ENCODE results near the gene WASF2.
"Not testable (repeated sequence)": the region's sequence is repeated elsewhere in the genome, so short reads cannot be mapped to it uniquely, and the experiment has no call there.

WASF2 gene

GRCh38 chr1:27489973-27490741 lies at the start of gene WASF2:
WASF2 (minus strand) TSS chr1:27490167; CDS start chr1:27428890, 61,277 bp downstream.
- FAIRE-seq: peak; percentile 96

- FAIRE-seq: no peak
Observed at GRCh38 chr1:27538793-27539192, 48.8 kb upstream of the WASF2 start.

GRCh38 chr1:27538305-27538676 lies 48.3 kb upstream of the WASF2 start:
- not testable (repeated sequence) for FAIRE-seq

DNA sequence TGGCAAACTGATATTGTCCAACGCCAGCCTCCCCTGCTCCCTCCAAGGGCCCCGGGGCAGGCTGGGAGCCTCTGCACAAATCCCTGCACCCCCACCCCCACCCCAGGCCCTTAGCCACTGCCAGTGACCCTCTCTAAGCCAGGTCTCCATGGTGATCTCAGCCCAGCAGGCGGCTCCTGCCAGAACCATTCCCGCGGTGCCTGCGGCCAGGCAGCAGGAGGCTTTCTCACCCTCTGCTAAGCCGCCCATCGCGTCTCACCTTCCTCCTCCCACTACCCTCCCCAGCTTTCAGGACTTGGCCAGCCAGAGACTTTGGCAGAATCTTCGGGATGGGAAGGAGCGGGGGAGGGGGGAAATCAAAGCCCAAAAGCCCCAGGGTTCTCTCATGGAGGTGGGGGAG lies 46.8 kb upstream of the WASF2 start:
- FAIRE-seq: no peak

DNA sequence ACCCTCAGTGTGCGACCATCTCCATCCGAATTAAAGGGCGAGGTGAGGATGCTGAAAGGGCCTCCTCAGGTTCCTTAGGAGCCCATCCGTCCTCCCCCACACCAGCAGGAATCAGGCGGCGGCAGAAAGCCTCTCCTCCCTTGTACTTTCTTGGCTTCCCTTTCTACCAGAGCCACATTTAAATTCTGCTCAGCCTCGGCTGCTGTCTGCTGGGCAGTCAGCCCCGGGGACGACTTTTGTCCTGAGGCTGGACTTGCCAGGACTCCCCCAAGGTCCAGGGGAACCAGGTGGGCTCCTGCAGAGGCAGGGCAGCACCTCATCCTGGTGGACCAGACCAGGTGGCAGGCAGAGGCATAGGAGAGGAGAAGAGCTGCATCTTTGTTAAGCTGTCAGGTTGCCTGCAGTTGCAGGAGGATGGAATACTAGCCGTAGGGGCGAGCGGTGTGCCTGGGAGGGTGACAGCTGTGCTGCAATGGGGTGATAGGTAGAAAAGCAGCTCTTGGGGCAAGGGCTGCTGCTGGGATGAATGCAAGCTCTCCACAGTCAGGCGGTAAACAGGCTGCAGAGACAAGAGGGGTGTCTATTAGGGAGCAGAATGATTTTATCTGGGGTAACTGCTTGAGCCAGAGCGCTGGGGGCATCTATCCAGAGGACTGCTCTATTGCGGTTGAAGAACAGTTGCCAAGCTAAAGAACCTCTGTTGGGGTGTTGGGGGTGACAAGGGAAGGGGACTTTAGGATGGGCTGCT lies 46.2 kb upstream of the WASF2 start:
- no peak for FAIRE-seq

GRCh38 chr1:27535386-27535785 lies 45.4 kb upstream of the WASF2 start:
- FAIRE-seq: no peak

DNA sequence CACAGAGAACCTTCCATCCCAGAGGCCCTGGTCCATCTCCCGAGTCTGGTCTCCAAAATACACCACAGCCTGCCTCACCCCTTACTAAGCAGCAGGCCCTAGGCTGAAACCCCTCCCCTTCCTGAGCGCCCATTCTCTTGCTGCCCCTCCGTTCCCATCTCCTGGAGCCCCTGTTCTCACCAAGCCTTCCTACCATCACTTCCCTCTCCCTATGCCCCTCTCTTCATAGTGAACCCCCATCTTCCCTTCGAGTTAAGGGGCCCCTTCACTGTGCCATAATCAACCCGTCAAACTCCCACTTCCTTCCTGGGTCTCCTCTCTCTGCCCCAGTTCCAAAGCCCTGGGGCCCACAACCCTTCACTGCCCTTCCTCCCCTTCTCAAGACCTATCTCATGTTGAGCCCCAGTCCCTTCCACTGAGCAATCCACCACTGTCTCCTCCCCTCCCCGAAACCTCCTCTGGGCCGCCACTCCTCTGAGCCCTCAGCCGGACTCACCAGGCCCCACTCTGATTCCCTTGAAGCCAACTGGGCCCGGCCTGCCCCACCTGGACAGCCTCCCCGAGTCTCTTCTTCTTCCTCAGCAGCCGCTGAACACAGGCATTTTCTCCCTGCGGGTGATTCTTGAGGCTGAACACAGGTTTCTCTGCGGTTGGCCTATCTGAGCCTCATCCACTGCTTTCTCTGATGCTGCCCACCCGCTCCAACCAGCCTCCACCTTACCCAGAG lies 42.2 kb upstream of the WASF2 start:
- no peak for FAIRE-seq

- no peak for FAIRE-seq
Observed at GRCh38 chr1:27530192-27530591, 40.2 kb upstream of the WASF2 start.

- FAIRE-seq: no peak
Observed at GRCh38 chr1:27529704-27530018, 39.7 kb upstream of the WASF2 start.

DNA sequence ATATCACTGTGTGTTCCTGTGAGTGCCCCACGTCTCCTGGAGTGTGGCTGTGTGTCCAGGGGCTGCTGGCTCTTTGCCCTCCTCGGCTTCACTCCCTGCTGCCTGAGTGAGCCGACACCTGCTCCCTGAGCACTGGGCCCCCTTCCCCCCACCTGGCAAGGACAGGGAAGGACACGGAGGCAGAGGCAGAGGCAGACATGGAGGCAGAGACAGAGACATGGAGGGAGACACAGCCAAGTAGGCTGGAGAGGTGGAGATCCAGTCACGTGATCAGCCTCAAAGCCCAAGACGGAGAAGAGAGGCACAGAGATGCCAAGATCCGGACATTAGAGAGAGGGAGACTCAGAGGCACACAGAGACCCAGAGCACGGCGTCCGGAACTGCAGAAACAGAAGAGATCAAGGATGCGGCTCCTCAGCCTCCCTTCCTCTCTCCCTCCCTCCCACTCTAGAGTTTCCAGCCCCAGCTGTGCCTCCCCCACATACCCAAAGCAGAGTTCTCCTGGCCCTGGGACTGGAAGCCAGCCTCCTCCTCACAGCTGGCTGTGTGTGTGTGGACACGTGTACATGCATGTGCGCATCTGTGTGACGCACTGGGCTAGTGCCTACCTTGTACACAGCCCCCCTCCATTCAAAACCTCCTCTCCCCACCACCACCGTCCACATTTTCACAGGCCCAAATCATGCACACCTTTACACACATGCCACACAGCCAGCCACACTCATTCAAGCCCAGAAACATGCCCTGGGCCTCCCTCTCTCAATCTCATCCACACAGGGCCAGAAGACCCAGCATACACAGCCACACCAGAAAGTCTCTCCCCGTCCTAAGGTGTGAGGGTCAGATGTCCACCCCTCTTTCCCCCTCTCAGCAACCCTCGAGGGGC lies 39.1 kb upstream of the WASF2 start:
- no peak for FAIRE-seq

DNA sequence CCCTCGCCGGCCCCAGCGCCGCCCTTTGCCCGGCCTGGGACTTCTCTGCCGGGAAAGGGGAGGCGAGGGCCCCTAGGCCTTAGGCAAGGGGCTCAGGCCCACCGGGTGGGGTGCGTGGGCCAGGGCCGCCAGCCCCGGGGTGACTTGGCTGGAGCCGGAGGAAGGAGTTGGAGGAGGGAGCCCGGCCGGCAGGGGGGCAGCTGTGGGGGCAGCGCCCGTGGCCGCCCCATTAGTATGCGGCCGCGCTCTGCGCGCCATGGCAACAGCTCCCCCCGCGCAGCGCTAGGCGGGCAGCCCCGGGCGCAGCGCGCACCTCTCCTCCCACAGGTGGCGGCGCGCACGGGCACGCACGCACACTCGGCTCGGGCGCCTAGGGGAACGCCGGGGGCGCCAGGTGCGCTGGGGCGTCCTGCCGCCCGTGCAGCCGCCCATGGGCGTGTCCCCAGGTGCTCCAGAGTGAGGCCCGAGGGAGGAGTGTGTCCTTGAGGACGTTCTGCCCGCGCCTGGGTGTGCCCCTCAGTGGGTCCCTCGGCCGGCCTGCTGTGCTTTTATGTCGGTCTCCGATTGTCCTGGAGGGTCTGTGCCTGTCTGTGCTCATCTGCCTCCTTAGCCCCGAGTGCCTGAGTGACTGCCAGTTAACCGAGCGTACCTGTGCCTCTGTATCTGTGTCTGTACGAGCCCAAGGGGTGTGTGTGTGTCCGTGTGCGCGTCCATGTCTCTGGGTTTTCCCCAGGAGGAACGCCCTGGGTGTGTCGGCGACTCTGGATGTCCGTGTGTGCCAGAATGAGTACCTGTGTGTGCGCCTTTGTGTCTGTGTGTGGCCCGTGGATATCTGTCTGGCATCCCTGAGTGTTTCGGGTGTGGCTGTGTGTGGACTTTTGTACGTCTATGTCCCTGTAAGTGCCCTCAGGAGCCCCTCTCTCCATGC lies 38.2 kb upstream of the WASF2 start:
- no peak for FAIRE-seq

DNA sequence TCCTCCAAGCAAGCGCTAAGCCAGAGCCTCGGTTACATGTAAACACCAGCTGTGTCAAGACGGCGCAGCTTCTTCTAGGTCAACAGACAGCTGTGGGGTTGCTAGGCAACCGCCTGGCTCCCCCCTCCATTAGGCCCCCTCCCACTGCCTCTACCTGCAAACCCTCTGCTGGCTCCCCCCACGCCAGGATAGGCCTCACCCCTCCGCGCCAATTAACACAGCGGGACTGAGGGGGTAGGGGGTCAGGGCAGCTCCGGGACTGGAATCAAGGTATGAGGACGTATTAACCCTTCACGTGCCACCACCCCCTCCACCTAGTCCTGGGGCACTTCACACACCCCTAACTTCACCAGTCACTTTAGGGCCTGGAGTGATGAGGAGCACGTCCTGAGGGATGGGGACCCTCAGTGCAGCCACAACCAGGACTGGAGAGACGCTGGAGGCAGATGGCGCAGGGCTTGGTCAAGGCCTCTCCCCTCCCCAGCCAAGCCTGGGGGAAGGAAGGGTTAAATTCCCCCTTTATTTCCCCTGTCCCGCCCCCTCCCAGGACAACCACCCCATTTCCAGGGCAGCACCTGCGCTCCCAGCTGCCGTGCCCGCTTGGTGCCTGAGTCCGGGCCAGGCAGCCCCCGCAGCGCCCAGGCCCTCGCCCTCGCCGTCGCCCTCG lies 37.4 kb upstream of the WASF2 start:
- FAIRE-seq: no peak

DNA sequence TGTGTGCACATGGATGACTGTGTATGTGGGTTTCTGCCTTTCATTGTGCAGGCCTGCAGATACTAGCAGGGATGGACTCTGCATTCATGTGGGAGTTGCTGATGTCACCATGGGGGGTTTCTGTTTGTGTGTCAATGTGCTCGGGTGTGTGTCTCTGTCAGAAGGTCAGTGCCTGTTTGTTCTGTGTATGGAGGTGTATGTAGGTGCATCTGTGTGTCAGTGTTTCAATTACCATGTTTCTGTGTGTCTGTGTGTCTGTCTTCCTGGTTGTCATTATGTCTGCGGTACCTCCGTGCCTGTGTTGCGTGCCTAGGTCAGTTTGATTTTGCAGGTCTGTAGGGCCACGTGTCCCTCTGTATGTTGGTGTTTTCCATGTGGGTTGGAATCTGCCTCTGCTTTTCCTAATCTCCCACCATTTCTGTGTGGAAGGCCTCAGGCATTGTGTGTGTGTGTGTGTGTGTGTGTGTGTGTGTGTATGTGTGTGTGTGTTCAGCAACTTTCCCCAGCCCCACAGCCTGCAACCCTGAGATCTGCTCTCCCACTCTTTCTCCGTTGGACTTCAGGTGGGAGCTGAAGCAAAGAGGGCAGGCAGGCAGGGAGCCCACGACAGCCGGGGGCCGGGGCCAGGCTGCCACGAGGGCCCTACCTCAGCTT lies 36.7 kb upstream of the WASF2 start:
- FAIRE-seq: no peak

- no peak for FAIRE-seq
Observed at GRCh38 chr1:27525296-27526272, 35.6 kb upstream of the WASF2 start.

- FAIRE-seq: no peak
Observed at GRCh38 chr1:27523337-27524020, 33.5 kb upstream of the WASF2 start.

DNA sequence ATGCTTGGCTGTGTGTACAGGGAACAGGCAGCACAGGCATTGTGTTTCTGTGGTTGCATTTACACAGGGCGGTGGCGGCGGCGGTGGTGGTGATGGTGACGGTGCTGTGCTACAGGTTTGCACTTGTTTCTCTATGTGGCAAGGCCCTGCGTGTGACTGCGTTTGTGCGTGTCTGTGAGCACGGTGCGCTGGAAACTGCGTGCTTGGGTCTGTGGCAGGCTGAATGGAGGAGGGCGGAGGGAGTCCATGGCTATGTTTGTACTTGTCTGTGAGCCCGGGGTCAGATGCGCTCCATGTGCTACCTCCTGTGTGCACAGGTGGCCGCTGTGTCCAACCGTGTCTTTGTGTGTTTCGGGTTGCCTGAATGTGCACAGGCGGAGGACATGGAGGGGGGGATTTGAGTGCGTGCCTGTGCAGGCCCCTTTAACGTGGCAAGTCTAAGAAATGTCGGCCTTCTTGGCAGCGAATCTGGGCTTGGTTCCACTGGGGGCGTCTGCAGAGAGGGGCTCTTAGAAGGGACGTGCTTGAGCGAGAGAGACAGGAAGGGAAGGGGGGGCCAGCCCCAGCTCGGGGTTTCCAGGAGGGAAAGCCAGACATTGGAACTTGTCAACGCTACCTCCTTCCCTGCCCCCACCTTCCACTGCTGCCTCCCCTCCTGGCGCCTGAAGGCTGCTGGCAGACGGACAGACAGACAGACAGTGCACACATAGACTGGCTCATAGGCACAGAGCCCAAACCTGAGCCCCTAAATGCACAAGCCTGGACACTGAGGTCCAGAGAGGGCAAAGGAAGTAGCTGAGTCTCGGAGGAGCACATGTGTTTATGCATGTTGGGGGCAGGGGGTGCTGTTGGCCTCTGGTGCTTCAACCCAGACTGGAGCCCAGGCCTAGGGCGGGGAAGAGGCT lies 32.7 kb upstream of the WASF2 start:
- FAIRE-seq: no peak

DNA sequence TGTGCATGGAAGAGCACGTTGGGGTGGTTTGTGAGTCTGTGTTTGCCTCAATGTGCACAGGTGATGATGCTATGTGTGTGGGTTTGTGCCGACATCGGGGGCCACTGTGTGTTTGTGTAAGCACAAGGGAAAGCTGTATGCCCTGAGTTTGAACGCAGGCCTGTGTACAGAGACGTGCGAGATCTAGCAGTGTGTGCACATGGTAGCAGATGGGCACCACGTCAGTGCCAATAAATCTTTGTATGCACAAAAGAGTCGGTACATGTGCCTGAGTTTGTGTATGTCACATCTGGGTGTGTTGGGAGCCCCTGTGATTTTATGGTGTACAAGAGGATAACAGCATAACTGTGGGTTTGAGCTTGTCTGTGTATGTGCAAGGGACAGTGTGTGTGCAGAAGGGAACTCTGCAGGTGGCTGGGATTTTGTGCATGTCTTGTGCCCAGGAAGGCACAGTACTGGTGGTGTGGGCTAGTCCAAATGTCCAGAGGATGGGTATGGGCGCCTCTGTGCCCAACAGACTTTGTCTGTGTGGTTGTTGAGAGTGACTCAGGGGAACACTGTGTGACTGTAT lies 32.0 kb upstream of the WASF2 start:
- no peak for FAIRE-seq
